Measurements from ENCODE around the gene FAM200C. TPM values are rescaled to one million over a fixed set of nuclear protein-coding genes. Genes with fewer than 3 reads are reported as not detected.

Gene FAM200C
- total RNA-seq, 1 experiment from 2014 or later: 1.5 TPM

GRCh38 chr5:160436017-160436416 lies 36.2 kb upstream of the FAM200C start:
- Histone ChIP-seq H3K79me2 (ENCODE audit: low read length) (no peaks in the 10 kb centered on the region), H3K27me3 (ENCODE audit: low read length) (no peaks in the 10 kb centered on the region), H3K4me1 (ENCODE audit: insufficient read depth, low read length) (peaks cover 6% of the 10 kb centered on the region; the same call in 1 of the 2 replicates), H3F3A (ENCODE audit: low read length, unreplicated experiment) (no peaks in the 10 kb centered on the region), H3K9me3 (ENCODE audit: low read length) (no peaks in the 10 kb centered on the region), H3K9ac (ENCODE audit: low read length) (no peak overlapping the region), H2AFZ (ENCODE audit: low read length) (no peak overlapping the region), H3K36me3 (ENCODE audit: low read depth, low read length) (no peaks in the 10 kb centered on the region), H4K20me1 (ENCODE audit: low read length) (no peaks in the 10 kb centered on the region), H3K4me3 (ENCODE audit: low read length) (no peak overlapping the region), H3K4me2 (ENCODE audit: low read length) (no peak overlapping the region), H3K9me2 (replicated peaks; ENCODE audit: low read length) (no peaks in the 10 kb centered on the region), H3K27ac (ENCODE audit: low read length) (no peak overlapping the region)
- ChIA-PET CTCF (no interaction called here), POLR2A (ENCODE audit: unreplicated experiment) (no interaction called here)
- no TSS peak for BruUV-seq (replicated peaks)
- TF ChIP-seq CTCF (conservative IDR thresholded peaks at IDR 0.05; ENCODE audit: low read depth, low read length): no peak
- no peak for TF ChIP-seq EZH2phosphoT487 (IDR thresholded peaks at IDR 0.05; ENCODE audit: borderline replicate concordance, low read length)
- no peak for TF ChIP-seq EZH2 (IDR thresholded peaks at IDR 0.05; ENCODE audit: low read length, unreplicated experiment)
- intact Hi-C loops (cut with micrococcal nuclease): loop anchor here (10.0 kb wide), 1 partner anchor 349 kb away; no protein-coding TSS in a partner anchor
- ATAC-seq: no peak
- no peak for DNase-seq

- Histone ChIP-seq H3K27ac (ENCODE audit: low read length) (no peak overlapping the region), H3K9me2 (replicated peaks; ENCODE audit: low read length) (no peaks in the 10 kb centered on the region), H3K79me2 (ENCODE audit: low read length) (no peaks in the 10 kb centered on the region), H3K4me1 (ENCODE audit: insufficient read depth, low read length) (peaks cover 6% of the 10 kb centered on the region; the same call in 1 of the 2 replicates), H3K4me2 (ENCODE audit: low read length) (no peak overlapping the region), H3K4me3 (ENCODE audit: low read length) (no peak overlapping the region), H3K9me3 (ENCODE audit: low read length) (no peaks in the 10 kb centered on the region), H2AFZ (ENCODE audit: low read length) (no peak overlapping the region), H3K9ac (ENCODE audit: low read length) (no peak overlapping the region), H3K36me3 (ENCODE audit: low read depth, low read length) (no peaks in the 10 kb centered on the region), H4K20me1 (ENCODE audit: low read length) (no peaks in the 10 kb centered on the region), H3F3A (ENCODE audit: low read length, unreplicated experiment) (no peaks in the 10 kb centered on the region), H3K27me3 (ENCODE audit: low read length) (no peaks in the 10 kb centered on the region)
- ChIA-PET CTCF (no interaction called here), POLR2A (ENCODE audit: unreplicated experiment) (no interaction called here)
- ATAC-seq: no peak
- DNase-seq: no peak
- intact Hi-C loops (cut with micrococcal nuclease): loop anchor here (10.0 kb wide), 1 partner anchor 349 kb away; no protein-coding TSS in a partner anchor
- TF ChIP-seq EZH2phosphoT487 (IDR thresholded peaks at IDR 0.05; ENCODE audit: borderline replicate concordance, low read length) (no peak), EZH2 (IDR thresholded peaks at IDR 0.05; ENCODE audit: low read length, unreplicated experiment) (no peak)
- no TSS peak for BruUV-seq (replicated peaks)
These were observed 35.7 kb upstream of the FAM200C start for GRCh38 chr5:160435532-160435931.

DNA sequence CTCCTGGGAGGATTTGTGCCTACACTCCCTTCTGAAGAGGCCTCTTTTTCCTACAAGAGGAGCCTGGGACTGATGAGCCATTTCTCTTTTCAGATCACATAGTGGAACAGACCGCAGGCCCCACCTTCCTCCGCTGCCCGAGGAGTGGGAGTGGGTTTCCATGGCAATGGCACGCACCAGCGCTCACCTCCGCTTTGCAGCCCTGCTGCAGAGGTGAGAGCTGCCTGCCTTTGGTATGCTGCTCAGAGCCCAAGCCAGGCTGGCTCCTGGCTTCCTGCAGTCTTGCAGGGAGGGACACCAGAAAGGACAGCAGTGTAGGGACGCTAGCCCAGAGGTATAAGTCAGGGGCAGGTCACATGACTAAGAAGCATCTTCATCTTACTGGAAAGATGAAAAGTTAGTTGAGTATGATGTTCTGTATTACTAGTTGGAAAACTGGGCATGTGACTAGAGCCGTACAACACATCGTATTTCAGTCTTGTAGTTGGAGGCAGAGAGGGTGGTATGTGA lies 34.2 kb upstream of the FAM200C start:
- DNase-seq: no peak
- intact Hi-C loops (cut with micrococcal nuclease): loop anchor here (10.0 kb wide), 1 partner anchor 351 kb away; no protein-coding TSS in a partner anchor
- CTCF ChIA-PET: no interaction called here

More for the DNA sequence above, 34.2 kb upstream of the FAM200C start:
- Histone ChIP-seq H3K9ac (ENCODE audit: low read length) (no peak overlapping the region), H3K36me3 (ENCODE audit: low read depth, low read length) (peaks cover 4% of the 10 kb centered on the region; the same call in 1 of the 2 replicates), H3K4me1 (ENCODE audit: insufficient read depth, low read length) (peaks cover 6% of the 10 kb centered on the region; the same call in 1 of the 2 replicates), H3K9me2 (replicated peaks; ENCODE audit: low read length) (no peaks in the 10 kb centered on the region), H3K27ac (ENCODE audit: low read length) (no peak overlapping the region), H2AFZ (ENCODE audit: low read length) (no peak overlapping the region), H3K4me2 (ENCODE audit: low read length) (no peak overlapping the region), H4K20me1 (ENCODE audit: low read length) (no peaks in the 10 kb centered on the region), H3F3A (ENCODE audit: low read length, unreplicated experiment) (no peaks in the 10 kb centered on the region), H3K27me3 (ENCODE audit: low read length) (no peaks in the 10 kb centered on the region), H3K4me3 (ENCODE audit: low read length) (no peak overlapping the region), H3K9me3 (ENCODE audit: low read length) (no peaks in the 10 kb centered on the region), H3K79me2 (ENCODE audit: low read length) (no peaks in the 10 kb centered on the region)
- POLR2A ChIA-PET (ENCODE audit: unreplicated experiment): no interaction called here
- ATAC-seq: no peak
- TF ChIP-seq EZH2phosphoT487 (IDR thresholded peaks at IDR 0.05; ENCODE audit: borderline replicate concordance, low read length): no peak
- no peak for TF ChIP-seq EZH2 (IDR thresholded peaks at IDR 0.05; ENCODE audit: low read length, unreplicated experiment)
- no peak for TF ChIP-seq CTCF (conservative IDR thresholded peaks at IDR 0.05; ENCODE audit: low read depth, low read length)
- no TSS peak for BruUV-seq (replicated peaks)
